22Rv1 (cell line): ENCODE measurements around the gene ECE1.

ENCODE experiments used
- ZFX ChIP-seq: fragments of 450-650 bp; IDR thresholded peaks from 2 replicates; pipeline ENCODE4 v1.6.1; 2017; ENCODE audit warnings: antibody characterized with exemption, borderline replicate concordance
- TF ChIP-seq, protein P1 (sequence below): fragments of 450-650 bp; IDR thresholded peaks from 2 replicates; pipeline ENCODE4 v1.5.1; 2017; ENCODE audit warnings: mild to moderate bottlenecking

- TF ChIP-seq, protein P1, sequence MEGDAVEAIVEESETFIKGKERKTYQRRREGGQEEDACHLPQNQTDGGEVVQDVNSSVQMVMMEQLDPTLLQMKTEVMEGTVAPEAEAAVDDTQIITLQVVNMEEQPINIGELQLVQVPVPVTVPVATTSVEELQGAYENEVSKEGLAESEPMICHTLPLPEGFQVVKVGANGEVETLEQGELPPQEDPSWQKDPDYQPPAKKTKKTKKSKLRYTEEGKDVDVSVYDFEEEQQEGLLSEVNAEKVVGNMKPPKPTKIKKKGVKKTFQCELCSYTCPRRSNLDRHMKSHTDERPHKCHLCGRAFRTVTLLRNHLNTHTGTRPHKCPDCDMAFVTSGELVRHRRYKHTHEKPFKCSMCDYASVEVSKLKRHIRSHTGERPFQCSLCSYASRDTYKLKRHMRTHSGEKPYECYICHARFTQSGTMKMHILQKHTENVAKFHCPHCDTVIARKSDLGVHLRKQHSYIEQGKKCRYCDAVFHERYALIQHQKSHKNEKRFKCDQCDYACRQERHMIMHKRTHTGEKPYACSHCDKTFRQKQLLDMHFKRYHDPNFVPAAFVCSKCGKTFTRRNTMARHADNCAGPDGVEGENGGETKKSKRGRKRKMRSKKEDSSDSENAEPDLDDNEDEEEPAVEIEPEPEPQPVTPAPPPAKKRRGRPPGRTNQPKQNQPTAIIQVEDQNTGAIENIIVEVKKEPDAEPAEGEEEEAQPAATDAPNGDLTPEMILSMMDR: peak; percentile 96
- no peak for TF ChIP-seq ZFX
These were observed 20.1 kb downstream of the ECE1 start for GRCh38 chr1:21270086-21270689.
